Ishikawa (cell line): ENCODE measurements around the gene MYO18A.

Experiments used
- RAD21 ChIP-seq: IDR thresholded peaks from 2 replicates; pipeline ENCODE4 v1.6.1; 2012; ENCODE audit warnings: low read depth
- TEAD4 ChIP-seq: IDR thresholded peaks from 2 replicates; pipeline ENCODE4 v1.6.1; 2012
- YY1 ChIP-seq: IDR thresholded peaks from 2 replicates; pipeline ENCODE4 v1.6.1; 2012; ENCODE audit warnings: low read depth

- TF ChIP-seq YY1, result no peak
- no peak for TF ChIP-seq RAD21
- TF ChIP-seq TEAD4, result no peak
Observed at GRCh38 chr17:29109477-29110371, 70.5 kb downstream of the MYO18A start.
